Activated CD4-positive, alpha-beta T cell treated with anti-CD3 and anti-CD28 coated beads for 48 hours (primary cell): ENCODE measurements around the gene DPCD.
"Not testable (repeated sequence)": the region's sequence is repeated elsewhere in the genome, so short reads cannot be mapped to it uniquely, and the experiment has no call there.

Source experiments
- DNase-seq: peaks from one replicate; pipeline ENCODE4 v3.0.0-alpha.2; 2020

The DPCD gene

DNA sequence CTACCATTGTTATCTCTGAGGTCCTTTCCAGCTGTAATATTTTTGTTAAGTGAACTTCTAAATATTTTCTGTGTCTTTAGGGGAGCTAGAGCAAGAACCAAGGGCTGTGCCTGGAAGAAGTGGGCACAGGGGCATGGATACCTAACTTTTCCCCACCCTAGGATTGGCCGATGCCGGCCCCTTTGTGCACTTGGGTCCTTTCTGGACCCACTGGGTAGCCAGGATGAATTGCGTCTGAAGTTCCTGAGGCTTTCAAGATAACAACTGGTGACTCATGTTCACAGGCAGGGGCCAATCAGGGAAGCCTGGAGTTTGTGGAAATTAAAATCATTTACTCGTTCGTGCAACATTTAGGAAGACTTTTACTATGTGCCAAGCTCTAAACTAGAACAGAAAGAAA is 758 bp downstream of the DPCD start:
- DNase-seq = no peak

- not testable (repeated sequence) for DNase-seq
Measured at GRCh38 chr10:101593331-101593730, 5.2 kb downstream of the DPCD start.

DNA sequence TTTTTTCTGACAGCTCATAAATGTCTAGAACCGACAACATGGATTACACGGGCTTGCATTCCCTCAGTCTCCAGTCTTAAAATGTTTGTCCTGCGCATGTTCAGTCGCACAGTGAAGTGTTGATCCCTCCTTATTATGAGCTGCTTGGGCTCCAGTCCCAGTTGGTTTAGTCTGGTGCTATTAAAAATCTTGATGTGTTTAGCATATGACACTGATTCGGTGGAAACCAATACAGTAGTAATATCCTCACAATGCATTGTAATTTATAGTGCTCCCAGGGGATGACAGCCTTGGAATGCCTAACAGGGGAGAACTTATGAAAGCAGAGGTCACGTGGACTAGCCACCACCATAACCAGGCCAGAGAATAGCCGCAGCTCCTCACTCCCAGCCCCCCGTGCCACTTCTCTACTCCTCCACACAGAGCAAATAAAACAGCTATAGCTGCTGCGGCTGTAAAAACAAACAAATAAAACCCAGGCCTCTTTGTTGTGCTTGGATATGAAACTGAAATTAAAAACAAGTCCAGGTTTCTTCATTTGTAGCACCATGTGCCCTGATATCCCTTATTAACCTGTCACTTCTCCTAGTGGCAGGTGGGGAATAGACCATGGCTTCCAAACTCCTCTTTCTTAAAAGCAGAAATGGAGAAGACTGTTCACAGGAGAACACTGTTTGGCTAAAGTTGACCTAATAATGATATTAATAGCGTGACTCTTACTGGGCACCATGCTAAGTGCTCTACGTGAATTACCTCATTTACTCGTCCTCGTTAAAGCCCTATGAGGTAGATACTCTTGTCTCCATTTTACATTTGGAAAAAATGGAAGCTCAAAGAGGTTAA is 7.7 kb downstream of the DPCD start:
- no peak for DNase-seq

- DNase-seq = no peak
Measured at GRCh38 chr10:101597091-101597900, 9.2 kb downstream of the DPCD start.

DNA sequence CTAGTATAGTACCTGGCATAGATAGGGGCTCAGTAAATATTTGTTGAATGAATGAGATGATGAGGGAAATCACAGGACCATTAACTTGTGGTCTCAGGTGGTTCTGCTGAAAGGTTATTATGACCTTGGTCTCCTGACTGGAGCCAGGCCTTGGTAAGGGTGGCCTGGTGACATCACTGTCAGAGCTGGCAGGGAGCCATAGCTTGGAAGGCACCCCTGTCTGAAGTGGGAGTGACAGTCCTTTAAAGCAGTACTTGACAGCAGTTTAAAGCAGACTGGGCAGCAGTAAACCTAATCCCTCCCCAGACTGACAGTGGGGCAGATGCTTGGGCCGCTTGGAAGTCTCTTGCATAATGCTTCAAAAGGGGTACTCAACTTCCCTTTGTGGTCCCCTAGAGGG is 13.4 kb downstream of the DPCD start:
- DNase-seq = no peak

- peak; percentile 86 for DNase-seq
Measured at GRCh38 chr10:101602761-101603398, 14.8 kb downstream of the DPCD start.

GRCh38 chr10:101607124-101607523 is 19.0 kb downstream of the DPCD start:
- DNase-seq = no peak

GRCh38 chr10:101609481-101609880 is 21.4 kb downstream of the DPCD start:
- DNase-seq = no peak

DNA sequence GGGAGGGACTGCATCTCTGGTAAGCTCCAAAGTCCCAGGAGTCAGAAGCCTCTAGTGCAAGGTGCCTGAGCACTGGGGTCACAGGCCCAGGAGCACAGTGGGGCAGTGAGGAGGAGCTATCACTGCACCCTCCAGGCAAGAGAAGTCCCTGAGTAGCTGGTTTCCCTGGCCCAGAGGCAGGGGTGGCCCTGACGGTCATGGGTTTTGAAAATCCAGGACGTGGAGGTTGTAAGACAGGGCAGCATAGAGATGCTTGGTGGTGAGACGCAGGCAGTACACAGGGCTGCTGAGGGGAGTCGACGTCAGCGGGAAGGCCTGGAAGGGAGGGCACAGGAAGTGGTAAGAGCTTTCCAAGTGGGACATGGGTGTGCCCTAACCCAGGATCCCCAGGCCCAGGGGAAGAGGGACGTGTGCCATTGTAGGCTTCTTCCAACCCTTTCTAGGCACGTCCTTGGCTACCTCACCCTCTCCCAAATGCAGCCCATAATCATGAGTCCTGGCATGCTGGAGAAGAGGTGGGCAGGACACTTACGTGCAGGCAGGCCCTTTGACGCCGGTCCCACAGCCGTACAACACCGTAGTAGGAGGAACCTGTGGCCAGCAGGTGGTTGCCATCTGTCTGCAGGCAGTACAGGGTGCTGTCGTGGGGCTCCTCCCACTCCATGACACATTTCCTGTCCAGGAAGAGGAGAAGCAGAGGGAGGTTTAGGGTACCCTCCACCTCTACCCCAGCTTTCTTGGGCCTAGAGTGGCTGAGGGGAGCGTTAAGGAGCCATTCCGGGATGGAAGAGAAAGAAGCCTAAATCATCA is 23.2 kb downstream of the DPCD start:
- peak; percentile 37 for DNase-seq

DNA sequence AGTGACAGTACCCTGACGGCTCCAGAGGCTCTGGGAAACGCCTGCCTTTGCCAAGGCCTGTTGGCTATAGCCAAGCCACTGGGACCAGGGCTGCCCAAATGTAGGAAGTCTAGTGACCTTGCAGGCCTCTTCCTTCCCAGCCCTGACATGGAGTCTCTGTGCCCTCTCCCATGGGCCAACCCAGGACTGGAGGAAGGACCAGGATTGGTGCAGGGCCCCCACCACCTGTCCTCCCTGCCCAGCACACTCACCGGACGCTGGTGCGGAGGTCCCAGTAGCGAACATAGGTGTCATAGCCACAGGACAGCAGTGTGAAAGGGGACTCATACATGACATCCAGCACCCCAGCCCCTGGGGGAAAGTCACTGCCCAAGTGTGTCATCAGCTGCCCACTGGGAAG is 24.0 kb downstream of the DPCD start:
- DNase-seq = no peak

DNA sequence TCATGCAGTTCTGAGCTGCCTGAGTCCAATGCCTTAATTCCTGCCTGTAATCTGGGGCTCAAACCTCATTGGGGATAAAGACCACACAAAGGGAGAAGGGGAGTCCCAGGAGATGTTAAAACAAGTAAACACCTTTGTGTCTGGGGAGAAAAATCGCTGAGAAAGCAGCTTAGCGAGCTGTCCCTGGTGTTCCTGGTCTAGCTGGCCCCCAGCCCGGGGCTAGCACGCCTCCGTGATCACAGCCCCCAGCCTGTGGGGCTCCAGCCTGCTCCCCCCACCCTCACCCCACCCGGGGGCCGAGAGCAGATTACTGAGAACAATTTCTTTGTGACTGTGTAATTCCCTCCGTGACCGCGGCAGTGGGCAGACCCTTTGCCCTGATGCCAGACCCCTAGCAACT is 24.8 kb downstream of the DPCD start:
- no peak for DNase-seq

DNA sequence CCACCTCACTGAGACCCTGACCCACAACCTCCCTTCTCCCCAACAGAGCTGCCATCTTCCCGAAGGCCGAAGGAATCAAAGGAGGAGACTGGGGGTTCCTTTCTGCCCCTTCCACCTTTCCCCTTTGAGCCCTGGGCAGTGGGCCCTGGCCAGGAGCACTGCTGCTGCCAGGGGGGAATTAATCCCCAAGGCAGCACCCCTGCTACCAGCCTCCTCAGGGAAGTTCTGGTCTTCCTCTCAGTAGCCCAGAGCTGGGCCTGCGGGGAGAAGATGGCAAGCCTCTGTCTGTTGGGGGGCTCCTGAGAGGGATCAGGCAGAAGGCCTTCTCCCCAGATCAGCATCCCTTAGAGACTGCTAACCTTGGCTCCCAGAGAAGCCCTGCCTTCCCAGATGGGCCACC is 25.5 kb downstream of the DPCD start:
- DNase-seq = no peak

GRCh38 chr10:101614663-101615524 is 26.8 kb downstream of the DPCD start:
- no peak for DNase-seq

DNA sequence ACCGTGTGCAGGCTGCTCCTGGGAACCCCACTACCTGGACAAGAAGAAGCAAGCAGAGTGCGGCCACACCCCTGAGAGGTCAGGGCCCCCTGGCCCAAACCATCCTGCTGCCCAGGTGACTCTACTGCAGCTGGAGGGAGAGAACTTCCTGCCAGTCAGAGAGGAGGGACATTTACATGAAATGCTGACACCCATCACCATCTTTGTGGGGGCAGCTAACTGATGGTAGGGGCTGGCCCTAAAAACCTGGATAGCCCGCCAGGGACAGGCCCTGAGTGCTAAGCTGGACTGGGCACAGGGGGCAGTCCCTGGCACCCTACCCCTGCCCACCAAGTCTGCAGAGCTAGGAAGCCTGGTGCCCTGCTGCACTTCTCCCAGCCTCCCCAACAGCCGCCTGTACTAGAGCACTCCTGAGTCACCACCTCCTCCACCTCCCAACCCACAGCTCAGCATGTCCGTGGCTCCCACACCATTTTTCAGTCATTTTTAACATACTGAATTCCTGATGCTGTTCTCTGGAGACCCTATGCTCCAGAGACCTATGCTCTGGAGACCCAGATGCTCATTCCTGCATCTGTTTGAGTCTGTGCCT is 27.5 kb downstream of the DPCD start:
- no peak for DNase-seq

DNA sequence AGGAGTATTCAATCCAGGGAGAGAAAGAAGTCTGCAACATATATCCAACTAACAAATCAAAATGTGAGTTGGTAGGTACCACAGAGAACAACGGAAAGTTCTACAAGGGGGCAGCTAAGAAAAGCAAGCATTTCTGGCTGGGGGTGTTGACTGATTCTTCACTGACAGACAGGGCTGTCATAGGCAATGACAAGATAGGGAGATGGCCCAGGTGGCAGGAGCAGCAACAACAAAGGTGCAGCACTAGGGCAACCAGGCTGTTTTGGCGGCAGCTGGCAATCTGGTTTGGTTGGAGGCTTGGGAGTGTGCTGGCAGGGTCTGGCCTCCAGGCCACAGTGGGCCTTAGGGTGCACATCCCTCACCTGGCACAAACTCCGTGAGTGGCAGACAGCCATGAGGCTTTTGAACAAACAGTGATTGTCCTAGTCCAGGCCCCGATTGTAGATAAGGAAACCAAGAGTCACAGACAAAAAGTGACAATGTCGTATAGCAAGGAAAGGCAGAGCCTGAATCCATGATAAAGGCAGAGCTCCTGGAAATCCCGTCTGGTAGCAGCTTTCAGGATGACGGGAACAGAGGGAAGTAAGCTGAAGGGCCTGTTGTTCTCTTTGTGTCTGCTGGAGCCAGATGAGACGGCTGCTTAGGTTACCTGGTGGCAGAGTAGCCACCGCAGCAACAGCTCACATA is 28.4 kb downstream of the DPCD start:
- DNase-seq = no peak

DNA sequence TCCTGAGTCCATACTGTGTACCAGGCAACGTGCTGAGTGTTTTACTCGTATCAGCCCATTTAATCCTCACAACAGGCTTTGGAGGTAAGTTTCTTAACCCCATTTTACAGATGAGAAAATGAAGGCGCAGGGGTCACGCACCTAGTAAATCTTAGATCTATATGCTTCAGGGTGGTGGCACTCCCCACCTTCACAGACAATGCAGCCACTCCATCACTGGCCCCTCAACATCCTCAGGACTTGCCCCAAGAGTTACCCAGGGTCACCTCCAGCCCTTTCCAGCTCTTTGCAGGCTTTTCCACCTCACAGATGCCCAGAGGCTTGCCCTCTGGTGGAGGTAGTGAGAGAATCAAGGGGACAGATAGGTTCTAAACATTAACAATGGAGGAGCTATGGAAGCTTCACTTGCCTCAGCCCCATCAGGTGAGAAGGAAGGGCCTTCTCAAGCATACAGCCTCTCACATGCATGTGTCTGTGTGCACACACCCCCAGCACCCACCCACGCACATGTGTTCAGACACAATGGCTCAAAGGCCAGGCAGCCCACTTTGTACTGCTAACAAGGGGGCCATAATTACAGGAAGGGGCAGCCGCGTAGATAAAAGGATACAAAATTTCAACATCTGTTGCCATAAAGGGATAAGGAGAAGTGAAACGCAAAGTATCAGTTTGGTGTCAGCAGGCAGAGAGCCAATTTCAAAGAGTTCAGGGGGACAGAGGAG is 29.1 kb downstream of the DPCD start:
- DNase-seq = no peak

DNA sequence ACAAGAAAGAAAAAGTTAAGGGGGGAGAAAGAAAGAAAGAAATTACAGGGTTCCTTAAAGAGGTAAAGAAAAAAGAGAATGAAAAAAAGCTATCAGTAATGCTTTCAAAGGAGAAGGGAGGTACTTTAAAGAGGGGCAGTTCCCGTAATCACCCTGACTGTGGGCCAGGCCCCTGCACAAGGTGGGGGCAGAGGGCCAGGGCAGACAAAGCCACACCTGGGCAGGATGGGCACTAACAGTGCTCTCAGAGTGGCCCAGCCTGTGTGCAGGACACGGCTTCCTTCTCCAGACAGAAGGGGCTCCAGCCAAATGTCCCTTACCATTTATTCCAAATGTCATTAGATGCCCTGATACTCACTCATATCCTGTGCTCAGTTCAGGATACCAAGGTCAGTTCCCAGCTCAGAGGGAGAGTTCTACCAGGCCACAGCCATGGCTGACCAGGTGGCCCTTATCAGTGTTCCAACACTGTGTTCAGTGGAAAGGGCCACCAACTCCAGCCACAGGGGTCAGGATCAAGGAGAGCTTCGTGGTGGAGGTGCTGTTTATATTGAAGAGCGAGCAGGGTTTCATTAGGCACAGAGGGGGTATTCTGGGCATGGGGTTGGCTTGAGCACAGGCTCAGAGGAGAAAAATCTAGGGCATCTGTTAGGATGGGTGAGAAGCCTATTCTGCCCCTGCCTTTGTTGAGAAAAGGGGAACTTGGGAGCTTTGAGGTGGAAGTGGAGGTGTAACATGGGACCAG is 29.9 kb downstream of the DPCD start:
- DNase-seq = no peak

DNA sequence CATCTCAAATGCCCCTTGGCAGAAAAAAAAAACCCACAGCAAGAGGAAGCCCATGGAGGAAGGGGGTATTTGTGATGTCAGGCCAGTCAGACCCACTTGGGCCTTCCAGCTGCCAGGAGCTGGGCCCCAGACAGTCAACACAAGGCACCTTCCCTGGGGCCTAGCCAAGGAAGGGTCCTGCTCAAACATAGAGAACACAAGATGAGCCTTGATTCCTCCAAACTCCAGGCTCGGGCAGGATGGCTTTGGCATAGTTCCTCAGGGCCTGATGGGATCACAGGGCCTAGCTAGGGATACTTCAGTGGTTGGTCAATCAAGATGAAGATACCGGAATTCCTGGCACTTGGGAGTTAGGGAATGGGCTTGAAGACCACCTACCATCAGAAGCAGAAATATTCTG is 30.8 kb downstream of the DPCD start:
- DNase-seq = no peak

GRCh38 chr10:101619983-101620382 is 31.9 kb downstream of the DPCD start:
- DNase-seq = no peak
